ENCODE data around the gene MSH6.
A peak's percentile ranks its signal among the peaks of the same experiment; 100 is the strongest.

The MSH6 gene

GRCh38 chr2:47782671-47783485 is at the start of gene MSH6:
TSS of gene MSH6 (plus strand) at chr2:47783145. CDS start at chr2:47783234, 89 bp downstream.
- peak; percentile 37 for DNase-seq

GRCh38 chr2:47735136-47735869 is 47.6 kb upstream of the MSH6 start:
- DNase-seq, result no peak

- no peak for DNase-seq
These were observed 47.0 kb upstream of the MSH6 start for GRCh38 chr2:47735912-47736311.

GRCh38 chr2:47737191-47737975 is 45.6 kb upstream of the MSH6 start:
- no peak for DNase-seq

- no peak for DNase-seq
These were observed 44.6 kb upstream of the MSH6 start for GRCh38 chr2:47738331-47738730.

GRCh38 chr2:47741101-47741500 is 41.8 kb upstream of the MSH6 start:
- DNase-seq, result no peak

- no peak for DNase-seq
These were observed 41.3 kb upstream of the MSH6 start for GRCh38 chr2:47741637-47742036.

GRCh38 chr2:47744074-47744473 is 38.9 kb upstream of the MSH6 start:
- no peak for DNase-seq

- no peak for DNase-seq
These were observed 35.1 kb upstream of the MSH6 start for GRCh38 chr2:47747878-47748277.

- no peak for DNase-seq
These were observed 31.0 kb upstream of the MSH6 start for GRCh38 chr2:47751856-47752414.

- DNase-seq, result no peak
These were observed 15.5 kb upstream of the MSH6 start for GRCh38 chr2:47767497-47767844.

- no peak for DNase-seq
These were observed 14.9 kb upstream of the MSH6 start for GRCh38 chr2:47767880-47768609.

GRCh38 chr2:47769318-47769717 is 13.6 kb upstream of the MSH6 start:
- DNase-seq, result no peak

GRCh38 chr2:47771211-47771610 is 11.7 kb upstream of the MSH6 start:
- DNase-seq, result no peak

- DNase-seq, result no peak
These were observed 10.6 kb upstream of the MSH6 start for GRCh38 chr2:47772343-47772742.

- DNase-seq, result no peak
These were observed 8.4 kb upstream of the MSH6 start for GRCh38 chr2:47774567-47774966.

- no peak for DNase-seq
These were observed 5.5 kb upstream of the MSH6 start for GRCh38 chr2:47777277-47777937.

- no peak for DNase-seq
These were observed 4.1 kb upstream of the MSH6 start for GRCh38 chr2:47778698-47779425.

GRCh38 chr2:47779426-47779790 is 3.5 kb upstream of the MSH6 start:
- no peak for DNase-seq

GRCh38 chr2:47782381-47782670 is 619 bp upstream of the MSH6 start:
- DNase-seq, result no peak

GRCh38 chr2:47783486-47784351 is 774 bp downstream of the MSH6 start:
- peak; percentile 43 for DNase-seq

All from NCI-H187 treated with DMSO at 0.1 percent for 48 hours (cell line).